Mononuclear cell (primary cell): ENCODE measurements around the gene SLC22A14. TPM values are rescaled to one million over a fixed set of nuclear protein-coding genes. Genes with fewer than 3 reads are reported as not detected.
"Not testable (repeated sequence)": the region's sequence is repeated elsewhere in the genome, so short reads cannot be mapped to it uniquely, and the experiment has no call there.

ENCODE experiments used
- H3K27me3 ChIP-seq: 2 replicates; pipeline ENCODE4 v1.6.0; 2011; ENCODE audit warnings: low read length, control low read depth; ENCODE audit not compliant: insufficient read depth
- H3K4me1 ChIP-seq: 2 replicates; pipeline ENCODE4 v1.5.1; 2011; ENCODE audit warnings: mild to moderate bottlenecking, low read length, control low read depth; ENCODE audit not compliant: insufficient read depth
- H3K4me3 ChIP-seq: 2 replicates; pipeline ENCODE4 v1.5.1; 2011; ENCODE audit warnings: mild to moderate bottlenecking, low read length, moderate library complexity
- H3K9me3 ChIP-seq: 2 replicates; pipeline ENCODE4 v1.5.1; 2011; ENCODE audit warnings: low read depth, mild to moderate bottlenecking, control low read depth, low read length
- total RNA-seq: library from RNA; depleted of rRNA; stranded (reverse); fragments of >200 nt; gene quantifications from one replicate; pipeline ENCODE4 v1.2.3, GENCODE V29; 2012

The SLC22A14 gene
- total RNA-seq: 0.10 TPM

GRCh38 chr3:38281895-38282686 lies at the start of gene SLC22A14:
Gene SLC22A14, plus strand, starts transcription at chr3:38282294. Its CDS starts 23,733 bp downstream, at chr3:38306027.
- Histone ChIP-seq H3K4me3 (no peak within 1 kb of the TSS), H3K27me3 (no peaks in the 10 kb centered on the region), H3K9me3 (no peaks in the 10 kb centered on the region), H3K4me1 (no peaks in the 10 kb centered on the region)

DNA sequence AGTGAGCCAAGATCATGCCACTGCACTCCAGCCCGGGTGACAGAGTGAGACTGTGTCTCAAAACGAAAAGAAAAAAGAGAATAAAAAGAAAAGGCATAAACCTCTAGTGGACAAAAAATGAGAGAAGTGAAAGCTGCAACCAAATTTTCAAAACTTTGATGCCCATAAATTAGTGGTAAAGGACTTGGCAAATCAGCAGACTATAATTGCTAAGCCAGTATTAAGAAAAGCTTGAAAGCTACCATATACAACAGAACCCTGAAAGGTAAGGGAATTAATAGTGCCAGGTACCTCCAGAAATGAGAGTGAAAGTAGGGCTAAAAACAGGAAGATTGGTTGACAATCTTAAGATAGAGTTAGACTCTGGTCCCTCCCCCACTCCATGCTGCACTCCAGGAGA lies 49.4 kb upstream of the SLC22A14 start:
- no peak overlapping the region for H3K4me3 ChIP-seq
- H3K27me3 ChIP-seq: no peaks in the 10 kb centered on the region
- H3K4me1 ChIP-seq: peaks cover 13% of the 10 kb centered on the region
- H3K9me3 ChIP-seq: peaks cover 8% of the 10 kb centered on the region

DNA sequence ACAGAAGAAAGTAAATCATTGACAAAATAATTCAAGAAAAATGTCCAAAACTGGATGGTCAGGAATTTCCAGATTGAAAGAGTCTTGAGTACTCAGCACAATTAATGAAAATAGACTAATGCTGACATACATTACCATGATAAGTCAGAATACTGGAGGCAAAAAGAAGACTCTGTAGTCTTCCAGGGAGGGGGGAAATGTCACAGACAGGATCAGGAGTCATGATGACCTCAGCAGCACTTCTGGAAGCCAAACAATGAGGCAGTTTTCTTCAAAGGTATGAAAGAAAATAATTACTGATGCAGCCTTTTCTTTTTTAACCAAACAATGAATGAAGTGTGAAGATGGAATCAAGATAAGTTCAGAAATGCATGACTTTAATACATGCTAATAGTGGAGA lies 46.6 kb upstream of the SLC22A14 start:
- Histone ChIP-seq H3K4me1 (no peaks in the 10 kb centered on the region), H3K9me3 (peaks cover 21% of the 10 kb centered on the region), H3K27me3 (no peaks in the 10 kb centered on the region), H3K4me3 (no peak overlapping the region)

DNA sequence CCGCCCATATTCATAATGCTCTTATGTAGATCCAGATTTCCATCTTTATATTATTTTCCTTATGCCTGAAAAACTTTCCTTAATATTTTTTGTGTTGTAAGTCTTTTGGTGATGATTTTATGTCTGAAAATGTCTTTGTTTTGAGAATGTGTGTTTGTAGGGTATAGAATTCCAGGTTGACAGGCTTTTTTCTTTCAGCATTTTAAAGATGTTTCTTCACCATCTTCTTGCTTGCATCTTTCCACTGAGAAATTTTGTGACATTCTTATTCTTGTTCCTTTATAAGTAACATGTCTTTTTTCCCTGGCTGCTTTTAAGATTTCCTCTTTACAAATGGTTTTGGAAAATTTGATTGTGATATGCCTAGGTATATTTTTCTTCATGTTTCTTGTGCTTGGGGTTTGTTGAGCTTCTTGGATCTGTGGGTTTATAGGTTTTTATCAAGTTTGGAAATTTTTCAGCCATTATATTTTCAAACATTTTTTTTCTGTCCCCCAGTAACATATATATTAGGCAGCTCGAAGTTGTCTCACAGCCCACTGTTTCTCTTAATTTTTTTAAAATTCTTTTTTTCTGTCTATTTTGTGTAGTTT lies 43.6 kb upstream of the SLC22A14 start:
- no peaks in the 10 kb centered on the region for H3K27me3 ChIP-seq
- H3K9me3 ChIP-seq: peaks cover 21% of the 10 kb centered on the region
- H3K4me1 ChIP-seq: no peaks in the 10 kb centered on the region
- H3K4me3 ChIP-seq: no peak overlapping the region

DNA sequence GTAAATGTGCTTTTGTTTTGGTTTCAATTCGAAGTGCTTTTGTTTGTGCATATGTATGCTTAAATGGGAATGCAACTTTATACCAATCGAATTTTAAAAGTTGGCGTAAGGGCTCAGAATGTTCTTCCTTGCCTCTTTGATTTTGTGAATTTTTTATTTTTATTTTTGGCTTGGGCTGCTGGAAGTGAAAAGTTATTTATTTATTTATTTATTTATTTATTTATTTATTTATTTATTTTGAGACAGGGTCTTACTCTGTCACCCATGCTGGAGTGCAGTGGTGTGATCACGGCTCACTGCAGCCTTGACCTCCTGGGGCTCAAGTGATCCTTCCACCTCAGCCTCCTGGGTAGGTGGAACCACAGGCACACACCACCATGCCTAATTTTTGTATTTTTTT lies 39.3 kb upstream of the SLC22A14 start:
- H3K9me3 ChIP-seq: peaks cover 12% of the 10 kb centered on the region
- H3K4me3 ChIP-seq, H3K4me1 ChIP-seq, H3K27me3 ChIP-seq: not testable (repeated sequence)

DNA sequence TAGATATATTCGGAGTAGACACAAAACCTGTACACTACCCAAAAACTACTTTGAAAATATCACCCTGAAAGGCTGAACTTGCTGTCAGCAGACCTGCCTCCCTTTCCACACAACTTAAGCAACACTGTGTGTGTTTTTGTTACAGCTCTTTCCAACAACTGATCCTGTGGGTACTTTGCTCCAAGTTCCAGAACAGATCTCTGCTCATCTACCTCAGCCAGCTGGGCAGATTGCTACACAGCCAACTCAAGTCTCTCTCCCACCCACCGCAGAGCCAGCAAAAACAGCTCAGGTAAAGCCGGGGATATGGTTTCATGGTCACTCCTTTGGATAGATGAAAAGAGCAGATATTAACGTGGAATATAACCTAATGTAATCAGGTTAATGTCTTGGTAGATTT lies 36.2 kb upstream of the SLC22A14 start:
- Histone ChIP-seq H3K4me3 (no peak overlapping the region), H3K9me3 (no peaks in the 10 kb centered on the region), H3K4me1 (no peaks in the 10 kb centered on the region), H3K27me3 (no peaks in the 10 kb centered on the region)

DNA sequence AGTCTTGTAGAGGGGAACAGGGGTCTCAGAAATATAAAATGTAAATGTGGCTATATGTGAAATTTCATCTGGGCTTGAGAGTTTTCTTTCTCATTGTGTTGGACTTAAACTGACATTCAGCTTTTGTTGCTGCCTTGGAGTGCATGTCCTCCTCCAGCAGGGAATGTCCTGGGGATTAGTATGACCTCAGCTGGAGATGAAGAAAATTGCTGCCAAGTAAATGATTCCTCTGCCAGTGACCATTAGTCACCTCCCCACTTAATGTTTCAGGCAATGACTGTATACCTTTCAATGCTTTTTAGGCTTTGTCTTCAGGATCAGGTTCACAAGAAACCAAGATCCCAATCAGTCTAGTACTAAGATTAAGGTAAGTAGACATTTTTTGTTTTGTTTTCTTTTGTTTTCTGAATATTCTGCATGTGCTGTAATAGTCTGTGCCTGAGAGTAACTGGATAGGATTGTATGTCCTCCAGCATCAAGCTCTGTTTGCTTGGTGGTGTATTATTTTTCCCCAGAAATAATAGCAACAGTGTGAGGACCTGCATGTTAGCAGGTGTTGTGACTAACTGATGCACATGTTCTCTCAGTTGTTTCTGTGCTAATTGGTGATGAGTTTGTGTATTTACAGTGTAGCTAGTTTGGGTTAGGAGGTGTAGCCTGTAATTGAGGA lies 34.6 kb upstream of the SLC22A14 start:
- H3K9me3 ChIP-seq: no peaks in the 10 kb centered on the region
- no peaks in the 10 kb centered on the region for H3K4me1 ChIP-seq
- no peaks in the 10 kb centered on the region for H3K27me3 ChIP-seq
- H3K4me3 ChIP-seq: no peak overlapping the region

- H3K4me1 ChIP-seq: no peaks in the 10 kb centered on the region
- H3K27me3 ChIP-seq: no peaks in the 10 kb centered on the region
- H3K4me3 ChIP-seq: no peak overlapping the region
- no peaks in the 10 kb centered on the region for H3K9me3 ChIP-seq
Measured at GRCh38 chr3:38250198-38250597, 31.9 kb upstream of the SLC22A14 start.

DNA sequence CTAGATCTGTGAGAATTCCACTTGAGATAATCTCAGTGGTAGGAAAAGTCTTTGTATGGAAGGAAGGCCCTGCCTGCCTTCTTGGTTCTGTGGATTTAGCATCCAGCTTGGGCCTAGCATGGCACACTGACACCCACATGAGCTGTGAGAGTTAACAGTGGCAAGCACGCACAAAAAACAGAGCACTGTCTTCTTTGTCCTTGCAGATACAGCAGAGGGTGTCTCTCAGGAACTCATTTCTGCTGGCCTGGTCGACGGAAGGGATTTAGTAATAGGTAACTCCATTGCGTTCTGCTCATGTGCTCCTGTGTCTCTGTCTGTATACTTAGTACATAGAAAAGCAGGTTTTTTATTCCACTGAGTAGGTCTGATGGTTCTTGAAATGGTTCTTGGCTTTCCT lies 30.9 kb upstream of the SLC22A14 start:
- no peaks in the 10 kb centered on the region for H3K27me3 ChIP-seq
- no peaks in the 10 kb centered on the region for H3K4me1 ChIP-seq
- no peak overlapping the region for H3K4me3 ChIP-seq
- H3K9me3 ChIP-seq: no peaks in the 10 kb centered on the region

DNA sequence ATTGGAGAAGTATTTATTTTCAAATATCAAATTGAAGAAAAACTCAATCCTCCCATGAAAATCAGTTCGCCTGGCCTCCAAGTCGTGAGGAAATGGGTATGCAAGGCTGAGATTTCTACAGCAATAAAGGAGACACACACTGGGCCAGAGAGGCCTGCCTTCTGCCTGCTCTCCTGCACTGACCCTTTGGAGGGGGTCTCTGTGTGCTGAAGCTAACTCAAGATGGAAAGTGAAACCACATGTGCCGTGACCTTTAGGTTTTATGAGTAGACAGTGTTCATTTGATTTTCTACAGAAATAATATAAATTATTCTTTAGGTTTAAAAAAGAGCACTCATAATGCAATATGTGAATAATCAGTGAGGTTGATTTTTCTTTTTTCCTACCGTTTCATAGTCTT lies 28.4 kb upstream of the SLC22A14 start:
- Histone ChIP-seq H3K9me3 (no peaks in the 10 kb centered on the region), H3K4me3 (no peak overlapping the region), H3K4me1 (no peaks in the 10 kb centered on the region), H3K27me3 (no peaks in the 10 kb centered on the region)

GRCh38 chr3:38254872-38255271 lies 27.2 kb upstream of the SLC22A14 start:
- no peak overlapping the region for H3K4me3 ChIP-seq
- H3K4me1 ChIP-seq: no peaks in the 10 kb centered on the region
- H3K27me3 ChIP-seq: no peaks in the 10 kb centered on the region
- no peaks in the 10 kb centered on the region for H3K9me3 ChIP-seq

GRCh38 chr3:38255627-38256026 lies 26.5 kb upstream of the SLC22A14 start:
- H3K4me1 ChIP-seq: no peaks in the 10 kb centered on the region
- no peaks in the 10 kb centered on the region for H3K27me3 ChIP-seq
- H3K4me3 ChIP-seq: no peak overlapping the region
- H3K9me3 ChIP-seq: no peaks in the 10 kb centered on the region

- Histone ChIP-seq H3K9me3 (no peaks in the 10 kb centered on the region), H3K4me3 (no peak overlapping the region), H3K27me3 (no peaks in the 10 kb centered on the region), H3K4me1 (no peaks in the 10 kb centered on the region)
Measured at GRCh38 chr3:38257583-38257982, 24.5 kb upstream of the SLC22A14 start.

- Histone ChIP-seq H3K27me3 (no peaks in the 10 kb centered on the region), H3K4me1 (no peaks in the 10 kb centered on the region), H3K9me3 (no peaks in the 10 kb centered on the region), H3K4me3 (no peak overlapping the region)
Measured at GRCh38 chr3:38260474-38260873, 21.6 kb upstream of the SLC22A14 start.

DNA sequence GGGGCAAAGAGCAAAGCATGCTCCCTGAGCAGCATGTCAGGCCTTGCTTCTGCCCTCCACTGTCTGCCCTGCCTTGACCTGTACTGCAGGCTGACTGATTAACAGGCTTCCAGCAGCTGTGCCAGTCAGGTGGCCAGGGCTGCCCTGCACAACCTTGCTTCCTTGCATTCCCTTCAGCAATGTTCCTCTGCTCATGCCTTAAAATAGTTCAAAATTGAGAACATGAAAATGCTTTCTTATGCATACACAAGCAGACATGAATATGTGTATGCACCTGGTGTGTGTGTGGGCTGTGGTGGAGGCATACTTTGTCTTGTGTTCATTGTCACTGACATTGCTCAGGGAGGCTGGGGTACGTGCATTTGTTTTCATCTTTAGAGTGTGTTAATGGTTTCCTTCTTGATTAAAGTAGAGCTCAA lies 17.7 kb upstream of the SLC22A14 start:
- peaks cover 19% of the 10 kb centered on the region for H3K4me1 ChIP-seq
- H3K27me3 ChIP-seq: no peaks in the 10 kb centered on the region
- no peak overlapping the region for H3K4me3 ChIP-seq
- no peaks in the 10 kb centered on the region for H3K9me3 ChIP-seq
